HG03558 (cell line): Measurements from ENCODE around the gene COL6A2.
"Not testable (repeated sequence)": the region's sequence is repeated elsewhere in the genome, so short reads cannot be mapped to it uniquely, and the experiment has no call there.

Experiments
- ATAC-seq: cut with Tn5 transposase; IDR thresholded peaks from one replicate; pipeline ENCODE4 v1.9.1; 2021; ENCODE audit warnings: moderate number of reproducible peaks; ENCODE audit not compliant: unreplicated experiment; ENCODE audit errors: extremely low read depth

The COL6A2 gene

GRCh38 chr21:46059711-46060455 is 38.0 kb upstream of the COL6A2 start:
- not testable (repeated sequence) for ATAC-seq

GRCh38 chr21:46060596-46061061 is 37.3 kb upstream of the COL6A2 start:
- no peak for ATAC-seq

- ATAC-seq: no peak
These were observed 36.8 kb upstream of the COL6A2 start for GRCh38 chr21:46061063-46061462.

- no peak for ATAC-seq
These were observed 36.4 kb upstream of the COL6A2 start for GRCh38 chr21:46061518-46061917.

- ATAC-seq: no peak
These were observed 36.0 kb upstream of the COL6A2 start for GRCh38 chr21:46061950-46062349.

- ATAC-seq: no peak
These were observed 35.3 kb upstream of the COL6A2 start for GRCh38 chr21:46062471-46063211.

GRCh38 chr21:46063227-46063626 is 34.7 kb upstream of the COL6A2 start:
- ATAC-seq: no peak

GRCh38 chr21:46063734-46064680 is 33.9 kb upstream of the COL6A2 start:
- ATAC-seq: no peak

- ATAC-seq: no peak
These were observed 33.1 kb upstream of the COL6A2 start for GRCh38 chr21:46064870-46065214.

GRCh38 chr21:46065215-46065913 is 32.5 kb upstream of the COL6A2 start:
- ATAC-seq: no peak

GRCh38 chr21:46065914-46066551 is 31.9 kb upstream of the COL6A2 start:
- ATAC-seq: no peak

GRCh38 chr21:46066591-46067331 is 31.2 kb upstream of the COL6A2 start:
- ATAC-seq: no peak

GRCh38 chr21:46067505-46068201 is 30.3 kb upstream of the COL6A2 start:
- ATAC-seq: no peak

- ATAC-seq: no peak
These were observed 29.3 kb upstream of the COL6A2 start for GRCh38 chr21:46068516-46069079.

GRCh38 chr21:46069166-46069565 is 28.7 kb upstream of the COL6A2 start:
- ATAC-seq: no peak

GRCh38 chr21:46069719-46070279 is 28.1 kb upstream of the COL6A2 start:
- no peak for ATAC-seq

- no peak for ATAC-seq
These were observed 26.8 kb upstream of the COL6A2 start for GRCh38 chr21:46071082-46071481.

- ATAC-seq: not testable (repeated sequence)
These were observed 21.2 kb upstream of the COL6A2 start for GRCh38 chr21:46076724-46077123.
